Measurements from ENCODE around the gene SGTA.

Gene SGTA

GRCh38 chr19:2744113-2744512, 39.0 kb downstream of the SGTA start:
- no peak for DNase-seq

DNA sequence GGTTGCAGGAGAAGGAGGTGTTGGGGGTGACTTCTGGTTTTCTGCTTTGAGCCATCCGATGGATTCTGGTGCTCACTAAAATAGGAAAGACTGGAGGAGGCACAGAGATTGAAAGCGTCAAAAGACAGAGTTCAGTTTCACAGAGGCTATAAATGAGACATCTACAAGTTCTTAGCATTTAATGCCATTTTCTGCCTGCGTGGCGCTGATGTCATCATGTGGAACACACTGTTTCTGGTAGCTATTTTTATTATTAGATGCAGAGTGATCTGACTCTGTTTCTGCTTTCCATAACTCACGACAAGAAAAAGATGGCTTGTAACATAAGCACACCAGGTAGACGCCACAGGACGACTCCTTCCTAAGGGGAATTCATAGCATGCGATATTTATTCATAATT, 40.0 kb downstream of the SGTA start:
- no peak for DNase-seq

GRCh38 chr19:2740314-2740656, 42.8 kb downstream of the SGTA start:
- DNase-seq: no peak

- DNase-seq: peak; percentile 92
Measured at GRCh38 chr19:2739602-2740313, 43.3 kb downstream of the SGTA start, which contains the start of gene SLC39A3. SLC39A3 (minus strand) TSS chr19:2740017; CDS start chr19:2737257, 2,760 bp downstream.

GRCh38 chr19:2736550-2737190, 46.4 kb downstream of the SGTA start:
- DNase-seq: no peak

GRCh38 chr19:2735374-2735773, 47.7 kb downstream of the SGTA start:
- DNase-seq: no peak

- no peak for DNase-seq
Measured at GRCh38 chr19:2734589-2735288, 48.3 kb downstream of the SGTA start.

DNA sequence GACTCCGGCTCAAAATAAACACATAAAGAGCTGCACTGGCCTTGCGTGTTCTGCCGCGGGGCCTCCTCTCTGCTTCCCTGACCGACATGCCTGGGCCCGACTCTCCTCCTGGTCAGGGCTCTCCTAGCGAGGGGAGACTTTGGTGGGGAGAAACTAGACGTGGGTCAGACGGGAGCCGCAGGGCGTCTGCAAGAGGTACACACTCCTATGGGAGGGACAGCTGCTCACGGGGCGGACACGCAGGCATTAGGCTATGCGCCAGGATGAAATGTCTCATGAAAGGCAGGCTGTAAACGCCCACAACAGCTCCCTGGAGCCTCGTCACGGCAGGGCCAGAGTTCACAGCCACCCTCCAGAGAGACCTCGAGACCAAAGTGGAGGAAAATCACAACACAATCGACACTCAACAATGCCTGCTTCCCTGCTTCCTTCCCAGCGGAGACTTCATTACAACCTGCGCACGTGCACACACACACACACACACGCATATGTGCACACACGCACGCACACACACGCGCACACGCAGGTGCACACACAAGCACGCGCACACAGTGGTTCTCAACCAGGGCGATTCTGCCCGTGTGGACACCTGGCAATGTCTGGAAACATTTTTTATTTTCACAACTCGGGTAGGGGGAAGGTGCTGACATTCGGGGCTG, 49.0 kb downstream of the SGTA start:
- no peak for DNase-seq

DNA sequence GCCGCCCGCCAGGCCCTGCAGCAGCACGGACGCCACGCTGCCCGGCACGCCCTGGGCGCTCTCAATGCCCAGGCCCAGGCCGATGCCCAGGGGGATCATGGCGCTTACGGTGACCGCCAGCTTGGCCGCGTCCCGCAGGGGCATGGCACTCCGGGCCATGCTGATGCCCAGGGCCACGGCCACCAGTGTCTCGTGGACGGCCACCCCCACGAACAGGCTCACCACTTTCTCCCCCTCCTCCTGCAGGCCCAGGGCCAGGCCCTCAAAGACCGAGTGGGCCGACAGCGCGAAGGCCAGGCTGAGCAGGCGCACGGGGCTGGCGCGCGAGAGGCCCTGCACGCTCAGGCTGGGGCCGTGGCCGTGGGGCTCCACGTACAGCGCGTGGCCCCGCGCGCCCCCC, 50.2 kb downstream of the SGTA start:
- DNase-seq: no peak

- no peak for DNase-seq
Measured at GRCh38 chr19:2732157-2732725, 50.8 kb downstream of the SGTA start.

DNA sequence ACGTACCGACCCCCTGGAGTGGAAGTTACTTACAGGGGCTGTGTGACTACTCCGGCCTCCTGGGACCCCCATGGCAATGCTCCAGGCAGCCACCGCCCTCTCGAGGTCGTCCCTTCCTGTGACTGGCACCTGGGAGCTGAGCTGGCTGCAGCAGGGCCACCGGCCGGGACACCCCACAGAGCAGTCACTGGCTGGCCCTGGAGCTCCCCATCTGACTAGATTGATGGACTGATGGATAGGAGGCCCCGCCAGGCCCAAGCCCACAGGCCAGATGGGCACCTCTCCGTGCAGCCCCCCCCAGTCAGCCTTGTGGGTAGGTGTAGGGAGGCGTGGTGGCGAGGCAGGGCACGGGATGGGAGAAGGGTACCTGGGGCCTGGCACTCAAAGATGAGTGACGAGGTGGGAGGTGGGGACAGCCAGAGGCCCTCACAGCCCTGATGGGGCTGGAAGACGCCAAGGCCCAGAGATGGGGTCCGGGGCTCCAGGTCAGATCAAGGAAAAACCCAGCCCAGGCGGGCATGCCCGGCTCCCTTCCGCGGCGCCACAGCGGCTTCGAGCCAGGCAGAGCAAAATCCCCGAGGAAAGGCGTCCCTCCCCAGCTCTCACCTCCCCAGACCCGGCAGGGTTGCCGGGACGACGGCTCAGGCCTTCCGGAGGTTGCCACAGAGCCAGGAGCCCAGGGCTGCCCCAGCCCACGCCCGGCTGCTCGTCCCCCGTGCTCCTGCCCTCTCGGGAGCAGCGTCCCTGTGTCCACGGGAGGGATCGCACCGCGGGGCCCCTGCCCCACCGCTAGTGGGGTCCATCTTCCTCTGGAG, 51.7 kb downstream of the SGTA start:
- DNase-seq: no peak

DNA sequence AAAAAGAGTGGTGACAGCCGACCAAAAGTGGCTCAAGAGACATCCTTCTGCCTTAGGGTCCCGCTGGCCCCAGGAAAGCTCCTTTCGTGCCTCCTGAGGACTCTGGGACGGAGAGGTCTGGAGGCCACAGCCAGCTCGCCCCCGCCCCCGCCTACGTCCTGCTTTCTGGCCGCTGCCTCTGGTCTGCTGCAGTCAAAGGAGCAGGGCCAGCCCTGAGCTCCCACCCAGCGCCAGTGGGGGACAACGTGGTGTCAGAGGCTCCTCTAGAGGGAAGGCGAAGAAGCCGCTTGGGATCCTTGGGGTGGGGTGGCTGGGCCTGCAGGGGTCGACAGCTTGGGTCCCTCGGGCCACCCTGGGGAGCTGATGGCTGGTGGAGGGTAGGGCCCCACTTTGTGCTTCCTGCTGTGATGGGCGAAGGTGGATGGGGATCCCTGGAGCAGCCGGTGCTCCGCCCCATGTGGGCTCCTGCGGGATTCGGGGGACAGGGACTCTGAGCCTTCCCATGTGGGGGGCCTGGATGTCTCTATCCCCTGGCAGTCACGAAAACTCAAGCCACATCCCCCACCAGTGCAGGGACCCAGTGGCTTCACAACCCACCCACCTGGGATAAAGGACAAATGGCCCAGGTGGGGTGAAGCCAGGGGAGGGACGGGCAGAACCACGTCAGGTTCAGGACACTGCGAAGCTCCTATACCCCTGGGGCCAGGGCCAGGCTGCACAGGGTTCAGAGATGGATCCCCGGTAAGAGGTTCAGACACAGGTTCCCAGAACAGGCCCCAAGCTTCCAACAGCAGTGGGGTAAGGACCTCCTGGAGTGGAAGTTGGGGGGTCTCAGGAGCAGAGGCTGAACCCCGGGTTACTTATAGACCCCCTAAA, 52.9 kb downstream of the SGTA start:
- DNase-seq: no peak

DNA sequence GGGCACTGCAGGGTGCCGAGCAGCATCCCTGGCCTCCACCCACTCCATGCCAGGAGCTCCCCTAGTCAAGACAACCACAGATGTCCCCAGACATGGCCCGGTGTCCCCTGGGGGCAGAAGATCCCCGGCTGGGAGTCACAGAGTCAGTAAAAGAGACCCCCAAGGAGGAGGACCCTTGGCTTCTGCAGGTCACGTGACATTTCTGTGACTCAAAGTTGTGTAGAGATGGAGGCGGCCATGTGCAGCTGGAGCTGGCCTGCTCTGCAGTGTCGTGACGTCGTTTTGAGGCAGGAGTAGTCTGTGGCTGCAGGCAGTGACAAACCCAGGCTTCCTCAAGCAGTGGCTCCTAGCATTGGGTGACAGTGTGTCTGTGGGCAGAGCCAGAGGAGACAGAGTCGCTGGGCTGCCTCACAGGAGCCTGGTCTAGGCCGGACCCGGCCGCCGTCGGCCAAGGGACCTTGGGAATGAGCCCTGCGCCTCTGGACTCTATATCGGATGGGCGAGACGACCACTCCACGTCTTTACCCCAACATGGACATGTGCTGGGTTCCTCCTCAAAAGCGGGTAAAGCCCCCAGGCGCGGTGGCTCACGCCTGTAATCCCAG, 54.2 kb downstream of the SGTA start:
- no peak for DNase-seq

- DNase-seq: no peak
Measured at GRCh38 chr19:2727640-2727944, 55.5 kb downstream of the SGTA start.

DNA sequence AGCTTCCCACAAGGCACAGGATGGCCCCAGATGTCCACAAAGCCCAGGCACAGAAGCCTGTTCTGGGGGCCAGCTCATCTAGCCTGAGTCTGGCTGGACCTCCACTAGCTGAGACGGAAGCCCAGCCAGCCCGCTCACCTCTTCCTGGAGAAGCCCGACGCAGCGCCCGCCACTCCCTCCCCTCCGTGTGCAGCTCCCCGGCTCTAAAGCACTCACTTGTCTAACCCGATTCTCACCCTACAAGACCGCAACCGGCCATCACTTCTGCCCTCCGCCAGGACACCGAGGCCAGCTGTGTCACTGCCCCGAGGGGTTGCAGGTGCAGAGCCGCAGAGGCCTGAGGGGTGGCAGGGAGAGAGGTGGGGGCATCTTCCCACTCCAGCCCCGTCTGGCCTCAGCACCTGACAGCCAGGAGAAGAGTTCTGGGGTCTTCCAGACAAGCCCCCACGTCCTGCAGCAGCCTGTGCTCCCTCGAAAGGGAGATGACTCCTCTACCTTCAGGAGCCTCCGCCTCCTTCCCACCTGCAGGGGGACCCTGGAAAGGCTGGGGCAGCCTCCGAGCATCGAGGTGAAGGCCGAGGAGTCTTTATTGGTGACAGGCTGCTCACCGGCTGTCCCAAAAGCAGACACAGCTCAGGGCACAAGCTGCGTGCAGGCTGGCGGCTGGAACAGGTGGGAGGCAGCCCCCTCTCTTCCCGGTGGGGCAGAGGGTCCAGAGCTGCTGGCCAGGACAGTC, 56.0 kb downstream of the SGTA start:
- DNase-seq: no peak

DNA sequence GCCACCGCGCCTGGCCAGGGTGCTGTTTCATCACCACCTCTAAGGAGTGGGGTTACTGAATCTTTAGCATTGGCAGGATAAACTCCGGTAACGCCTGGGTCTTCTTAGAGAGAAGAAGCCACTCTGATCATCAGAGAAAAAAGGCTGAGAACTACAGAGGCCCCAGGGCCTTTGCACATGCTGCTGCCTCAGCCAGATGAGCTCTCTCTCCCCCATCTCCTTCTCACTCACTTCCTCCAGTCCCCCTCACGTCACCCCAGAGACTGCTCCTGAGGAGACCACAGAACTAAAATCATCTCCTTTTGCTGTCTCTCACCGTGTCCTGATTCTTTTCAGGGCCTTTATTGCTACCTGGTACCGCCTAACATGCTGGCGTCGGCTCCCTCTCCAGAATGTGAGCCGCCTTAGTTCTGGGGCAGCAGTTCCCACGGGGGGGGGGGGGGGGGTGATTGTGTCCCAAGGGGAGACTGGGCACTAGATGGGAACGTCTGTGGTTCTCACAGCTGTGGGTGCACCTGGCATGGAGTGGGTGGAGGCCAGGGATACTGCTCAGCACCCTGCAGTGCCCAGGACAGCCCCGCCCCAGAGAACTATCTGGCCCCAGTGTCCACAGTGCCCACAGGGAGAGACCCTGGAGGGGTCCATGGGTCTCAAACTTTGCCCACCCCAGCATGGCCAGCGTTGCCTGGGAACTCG, 56.8 kb downstream of the SGTA start:
- DNase-seq: no peak

DNA sequence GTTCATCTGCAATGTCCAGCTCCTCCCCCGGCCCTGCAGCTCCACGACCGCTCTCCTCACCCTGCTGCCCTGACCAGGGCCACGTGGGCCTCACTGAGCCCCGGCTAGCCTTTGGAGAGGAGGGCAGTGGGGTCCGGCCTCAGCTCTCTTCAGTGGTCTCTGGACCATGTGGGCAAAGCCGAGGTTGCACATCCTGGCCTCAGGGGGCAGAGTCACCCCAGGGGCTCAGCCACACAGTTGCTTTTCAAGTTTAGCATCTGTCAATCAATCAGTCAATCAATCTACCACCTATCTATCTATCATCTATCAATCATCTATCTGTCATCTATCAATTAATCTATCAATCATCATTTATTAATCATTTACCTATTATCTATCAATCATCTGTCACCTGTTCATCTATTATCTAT, 58.9 kb downstream of the SGTA start:
- no peak for DNase-seq

- DNase-seq: no peak
Measured at GRCh38 chr19:2723747-2724146, 59.3 kb downstream of the SGTA start.

- no peak for DNase-seq
Measured at GRCh38 chr19:2723345-2723715, 59.7 kb downstream of the SGTA start.

Data from NCI-H1105 treated with DMSO at 0.1 percent for 48 hours (cell line).